HG03066 (cell line): ENCODE results near the gene SSTR4.

Experiments used
- ATAC-seq: cut with Tn5 transposase; IDR thresholded peaks from one replicate; pipeline ENCODE4 v1.9.1; 2021; ENCODE audit warnings: low read depth; ENCODE audit not compliant: unreplicated experiment

SSTR4 gene

GRCh38 chr20:23085436-23086055 lies 50.4 kb downstream of the SSTR4 start:
- no peak for ATAC-seq

- no peak for ATAC-seq
Measured at GRCh38 chr20:23086056-23086566, 51.0 kb downstream of the SSTR4 start, which contains the start of gene CD93. CD93 (minus strand) TSS chr20:23086324; CDS start chr20:23086192, 132 bp downstream.

DNA sequence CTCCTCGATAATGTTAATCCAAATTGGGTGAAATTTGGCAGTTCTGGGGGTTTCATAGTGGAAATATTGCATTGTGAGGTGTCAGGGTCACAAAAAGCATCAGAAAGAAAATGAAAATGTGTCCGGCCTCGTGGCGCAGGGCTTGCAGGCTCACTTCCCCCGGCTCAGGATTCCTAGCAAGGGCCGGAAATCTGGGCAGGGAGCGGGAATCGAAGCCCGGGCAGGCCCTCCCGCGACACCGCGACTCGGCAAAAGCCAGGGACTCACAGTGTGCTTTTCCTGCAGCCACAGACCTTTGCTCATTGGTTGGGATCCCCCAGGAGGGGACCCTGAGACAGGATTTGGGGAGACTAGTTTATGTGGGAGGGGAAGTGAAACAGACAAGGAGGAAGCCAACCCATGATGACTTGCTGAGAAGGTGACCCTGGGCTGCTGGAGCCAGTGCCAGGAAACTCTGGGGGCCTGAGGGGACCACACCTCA lies 51.9 kb downstream of the SSTR4 start:
- no peak for ATAC-seq

DNA sequence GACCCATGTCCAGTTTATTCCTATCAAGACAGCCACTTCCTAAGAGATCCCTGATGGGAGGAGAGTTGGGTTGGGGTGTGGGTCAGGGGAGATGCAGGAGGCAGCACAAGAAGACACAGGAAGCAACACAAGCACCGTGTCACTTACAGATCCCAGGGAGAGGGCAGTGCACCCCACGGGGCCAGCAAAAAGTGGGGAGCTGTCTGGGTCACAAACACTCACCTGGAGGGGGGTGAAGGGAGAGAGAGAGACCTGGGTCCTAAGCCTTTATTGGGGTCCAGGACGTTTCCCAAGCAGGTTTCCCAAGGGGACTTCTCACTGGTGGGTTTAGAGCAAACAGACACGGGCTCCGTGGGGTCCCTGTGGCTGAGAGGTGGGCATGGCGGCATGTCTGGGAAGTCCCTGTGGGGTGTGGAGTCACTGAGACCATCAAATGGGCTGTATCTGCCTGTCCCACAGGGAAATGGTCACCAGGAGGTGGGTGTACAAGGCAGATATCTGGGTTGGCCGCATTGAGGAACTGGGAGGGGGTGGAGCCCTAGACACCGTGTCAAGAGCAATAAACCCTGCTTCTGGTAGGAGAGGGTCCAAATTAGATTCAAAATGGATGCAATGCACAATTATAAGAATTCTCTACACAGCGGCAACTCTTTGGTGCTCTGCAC lies 52.6 kb downstream of the SSTR4 start:
- ATAC-seq: no peak
